Measurements from ENCODE around the gene USP46. TPM values are rescaled to one million over a fixed set of nuclear protein-coding genes. Genes with fewer than 3 reads are reported as not detected.

USP46 gene
- total RNA-seq, 3 donors from 2014 or later (not counting 1 experiment from before 2014, with no cell fraction given) = 7.8 to 11.7 (median 10.3) TPM

DNA sequence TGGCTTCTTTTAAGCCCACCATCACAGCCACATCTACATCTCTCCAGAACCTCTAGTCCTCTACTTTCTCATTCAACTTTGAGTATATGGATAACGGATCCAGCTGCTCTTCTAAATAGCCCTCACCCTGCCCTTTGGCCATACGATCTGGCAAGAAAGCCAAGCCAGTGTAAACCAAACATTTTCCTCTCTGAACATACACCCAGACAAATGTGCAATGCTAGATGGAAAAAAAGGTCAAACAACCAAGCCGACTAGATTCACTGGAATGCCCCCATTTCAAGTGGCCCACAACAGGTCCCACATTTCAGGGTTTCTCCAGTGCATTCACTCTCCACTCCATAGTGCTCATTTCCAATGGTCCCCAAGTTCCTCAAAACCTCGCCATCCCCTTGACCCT lies 24.0 kb downstream of the USP46 start:
- H3K4me1 Mint-ChIP-seq = peaks cover 0 to 35% of the 10 kb centered on the region in 2 donors
- no peak overlapping the region for H3K27ac ChIP-seq (ENCODE audit: low read length)
- H3K9me3 Mint-ChIP-seq = no peaks in the 10 kb centered on the region
- no peaks in the 10 kb centered on the region for H3K27me3 ChIP-seq (ENCODE audit: control insufficient read depth, insufficient read depth, low read length)
- H3K36me3 Mint-ChIP-seq = no peaks in the 10 kb centered on the region
- no peaks in the 10 kb centered on the region for H3K27me3 Mint-ChIP-seq (ENCODE audit: low read depth in 2 of 2)
- no peaks in the 10 kb centered on the region for H3K4me1 ChIP-seq (ENCODE audit: control insufficient read depth, insufficient read depth, low read length)
- ATAC-seq (no peak), DNase-seq (no peak)
- H3K9me3 ChIP-seq (ENCODE audit: control insufficient read depth, insufficient read depth, low read length) = no peaks in the 10 kb centered on the region
- H3K4me3 Mint-ChIP-seq = no peak overlapping the region
- intact Hi-C loops (cut with micrococcal nuclease) = no loop called here
- 91% methylated on average over 4 of the region's 4 CpGs for WGBS (ENCODE audit: insufficient coverage)
- H3K36me3 ChIP-seq (ENCODE audit: control insufficient read depth, insufficient read depth, low read length) = no peaks in the 10 kb centered on the region
- no peak overlapping the region for H3K4me3 ChIP-seq (ENCODE audit: low read length)
- H3K27ac Mint-ChIP-seq = no peak overlapping the region
- no peak for TF ChIP-seq CTCF (IDR thresholded peaks at IDR 0.05)

- no peaks in the 10 kb centered on the region for H3K9me3 Mint-ChIP-seq
- no peak overlapping the region for H3K4me3 Mint-ChIP-seq
- Histone ChIP-seq H3K4me3 (ENCODE audit: low read length) (no peak overlapping the region), H3K27ac (ENCODE audit: low read length) (no peak overlapping the region), H3K36me3 (ENCODE audit: control insufficient read depth, insufficient read depth, low read length) (no peaks in the 10 kb centered on the region), H3K9me3 (ENCODE audit: control insufficient read depth, insufficient read depth, low read length) (no peaks in the 10 kb centered on the region), H3K4me1 (ENCODE audit: control insufficient read depth, insufficient read depth, low read length) (no peaks in the 10 kb centered on the region), H3K27me3 (ENCODE audit: control insufficient read depth, insufficient read depth, low read length) (no peaks in the 10 kb centered on the region)
- no peak for ATAC-seq
- H3K27ac Mint-ChIP-seq = no peak overlapping the region
- no peak for TF ChIP-seq CTCF (IDR thresholded peaks at IDR 0.05)
- peaks cover 0 to 35% of the 10 kb centered on the region in 2 donors for H3K4me1 Mint-ChIP-seq
- H3K27me3 Mint-ChIP-seq (ENCODE audit: low read depth in 2 of 2) = no peaks in the 10 kb centered on the region
- intact Hi-C loops (cut with micrococcal nuclease) = no loop called here
- no peak for DNase-seq
- WGBS (ENCODE audit: insufficient coverage) = 93% methylated on average over 6 of the region's 6 CpGs
- no peaks in the 10 kb centered on the region for H3K36me3 Mint-ChIP-seq
Measured at GRCh38 chr4:52633846-52634245, 25.3 kb downstream of the USP46 start.

DNA sequence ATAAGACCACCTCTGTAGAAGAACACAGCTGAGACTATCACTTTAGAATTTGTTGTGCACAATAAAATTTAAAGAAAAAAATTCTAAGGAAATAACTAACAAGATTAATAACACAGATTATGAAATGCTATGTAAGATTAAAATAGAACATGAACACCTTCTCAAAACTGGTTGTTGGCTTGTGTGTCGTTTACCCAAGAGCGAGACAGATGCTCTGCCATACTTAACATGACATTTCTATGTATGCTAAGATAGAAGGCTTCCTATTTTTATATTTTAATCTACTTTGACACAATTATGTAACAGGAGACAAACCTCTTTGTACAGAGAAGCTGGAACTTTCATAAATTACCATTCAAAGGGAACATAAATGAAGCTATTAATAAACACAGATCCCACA lies 30.1 kb downstream of the USP46 start:
- intact Hi-C loops (cut with micrococcal nuclease) = no loop called here
- no peak for TF ChIP-seq CTCF (IDR thresholded peaks at IDR 0.05)
- Mint-ChIP-seq H3K36me3 (no peaks in the 10 kb centered on the region), H3K4me1 (peaks cover 0 to 10% of the 10 kb centered on the region in 2 donors), H3K9me3 (no peaks in the 10 kb centered on the region), H3K27ac (no peak overlapping the region), H3K27me3 (ENCODE audit: low read depth in 2 of 2) (no peaks in the 10 kb centered on the region), H3K4me3 (no peak overlapping the region)
- ATAC-seq (no peak), DNase-seq (no peak)
- Histone ChIP-seq H3K4me3 (ENCODE audit: low read length) (no peak overlapping the region), H3K36me3 (ENCODE audit: control insufficient read depth, insufficient read depth, low read length) (peaks cover 4% of the 10 kb centered on the region), H3K9me3 (ENCODE audit: control insufficient read depth, insufficient read depth, low read length) (no peaks in the 10 kb centered on the region), H3K27ac (ENCODE audit: low read length) (no peak overlapping the region), H3K27me3 (ENCODE audit: control insufficient read depth, insufficient read depth, low read length) (no peaks in the 10 kb centered on the region), H3K4me1 (ENCODE audit: control insufficient read depth, insufficient read depth, low read length) (no peaks in the 10 kb centered on the region)
- WGBS (ENCODE audit: insufficient coverage) = no CpG with 5 or more reads among the region's 2 CpGs

DNA sequence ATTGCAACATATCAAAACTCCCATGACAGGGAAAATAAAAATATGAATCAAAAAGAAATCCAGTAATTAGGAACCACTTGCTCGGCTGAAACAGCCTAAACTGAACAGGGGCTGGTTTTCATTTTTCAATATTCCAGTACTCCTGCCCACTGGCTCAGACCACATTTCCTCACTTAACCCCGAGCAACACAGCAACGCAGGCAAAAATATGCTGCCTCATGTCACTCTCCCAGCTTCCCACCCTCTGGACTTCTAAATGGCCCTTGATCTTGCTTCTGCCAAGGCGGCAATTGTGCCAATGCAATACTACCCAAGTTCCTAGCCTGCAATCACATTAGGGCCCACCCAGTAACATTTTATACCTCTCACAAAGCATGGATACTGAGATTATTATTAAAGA lies 30.6 kb downstream of the USP46 start:
- 91% methylated on average over 4 of the region's 4 CpGs for WGBS (ENCODE audit: insufficient coverage)
- Histone ChIP-seq H3K27me3 (ENCODE audit: control insufficient read depth, insufficient read depth, low read length) (no peaks in the 10 kb centered on the region), H3K4me1 (ENCODE audit: control insufficient read depth, insufficient read depth, low read length) (no peaks in the 10 kb centered on the region), H3K27ac (ENCODE audit: low read length) (no peak overlapping the region), H3K4me3 (ENCODE audit: low read length) (no peak overlapping the region), H3K9me3 (ENCODE audit: control insufficient read depth, insufficient read depth, low read length) (no peaks in the 10 kb centered on the region), H3K36me3 (ENCODE audit: control insufficient read depth, insufficient read depth, low read length) (peaks cover 4% of the 10 kb centered on the region)
- ATAC-seq (no peak), DNase-seq (no peak)
- no peaks in the 10 kb centered on the region for H3K36me3 Mint-ChIP-seq
- no peak overlapping the region for H3K4me3 Mint-ChIP-seq
- no peaks in the 10 kb centered on the region for H3K27me3 Mint-ChIP-seq (ENCODE audit: low read depth in 2 of 2)
- no peaks in the 10 kb centered on the region for H3K9me3 Mint-ChIP-seq
- H3K27ac Mint-ChIP-seq = no peak overlapping the region
- no peak for TF ChIP-seq CTCF (IDR thresholded peaks at IDR 0.05)
- H3K4me1 Mint-ChIP-seq = peaks cover 0 to 10% of the 10 kb centered on the region in 2 donors
- intact Hi-C loops (cut with micrococcal nuclease) = no loop called here

Measured in natural killer cell (primary cell).